H1 (cell line): ENCODE measurements around the gene TBC1D20. TPM values are rescaled to one million over a fixed set of nuclear protein-coding genes. Genes with fewer than 3 reads are reported as not detected.

ENCODE experiments used
- CHD7 ChIP-seq: fragments of 300-600 bp; sonication (generic); IDR thresholded peaks from 2 replicates; pipeline ENCODE4 v1.7.1; 2012; ENCODE audit warnings: low read length, moderate library complexity, mild to moderate bottlenecking, inconsistent platforms; ENCODE audit not compliant: insufficient replicate concordance
- HDAC2 ChIP-seq, 2 experiments: fragments of 300-600 bp in 1 of 2; sonication (generic) in 1 of 2; IDR thresholded peaks; 2 replicates each; pipeline ENCODE4 v1.6.1; 2011 to 2012; ENCODE audit warnings: low read depth in 2 of 2, low read length in 2 of 2, mild to moderate bottlenecking in 2 of 2, moderate library complexity in 2 of 2, borderline replicate concordance in 1 of 2, inconsistent platforms in 1 of 2
- polyA plus RNA-seq, 7 experiments: library from polyadenylated mRNA; depleted of rRNA in 3 of 7; stranded (reverse) in 5 of 7; unstranded in 2 of 7; fragments of >200 nt in 5 of 7; fragments of 200-250 nt in 2 of 7; gene quantifications; 1 replicate in 5 of 7; 2 replicates in 1 of 7; 4 replicates in 1 of 7; pipeline versions ENCODE4 v1.2.1 to v1.2.3, GENCODE V29; 2011 to 2013; ENCODE audit warnings: missing spikeins in 2 of 7, mixed read lengths in 2 of 7
- total RNA-seq: library from RNA; stranded (reverse); fragmentation: NEBNext Ultra II Directional; extraction: Animal tissue kit (Norgen Biotek cat#: 25700); gene quantifications from 2 replicates; pipeline ENCODE4 v1.2.1, GENCODE V29; 2021

TBC1D20 gene
- total and polyA plus RNA-seq, 2 of the 8 experiments (the other 6 are each of a cell fraction or from before 2014, with no cell fraction given) = 14.5 to 17.1 TPM

- TF ChIP-seq CHD7 (no peak), HDAC2 (IDR thresholded peaks at IDR 0.05; ENCODE audit: borderline replicate concordance in 1 of 2, low read depth in 2 of 2, low read length in 2 of 2) (no peak)
- TF ChIP-seq, all 59 proteins: peak for 0
These were observed 10.0 kb upstream of the TBC1D20 start (continued) for GRCh38 chr20:472137-472846.
